ENCODE data around the gene STX5.
"Not testable (repeated sequence)": the region's sequence is repeated elsewhere in the genome, so short reads cannot be mapped to it uniquely, and the experiment has no call there.

Gene STX5

DNA sequence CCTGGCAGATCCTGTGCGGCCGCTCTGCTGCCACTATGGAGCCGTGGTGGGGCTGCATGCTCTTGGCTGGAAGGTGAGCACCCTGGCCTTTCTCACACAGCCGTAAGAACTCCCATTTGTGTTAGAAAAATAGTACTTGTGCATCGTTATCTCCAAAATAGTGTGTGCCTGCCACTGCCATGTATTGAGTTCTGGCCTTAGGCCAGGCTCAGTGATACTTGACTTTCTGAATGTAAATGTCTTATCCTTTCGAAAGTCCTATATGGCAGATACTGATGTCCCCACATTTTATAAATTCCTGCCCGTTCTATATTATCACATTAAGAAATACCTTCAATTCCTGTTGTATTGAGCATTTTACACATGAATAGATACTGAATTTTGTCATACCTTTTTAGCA is 49.1 kb downstream of the STX5 start:
- DNase-seq (ENCODE audit: low read depth), result no peak

GRCh38 chr11:62778441-62778840 is 53.4 kb downstream of the STX5 start:
- no peak for DNase-seq (ENCODE audit: low read depth)

- DNase-seq (ENCODE audit: low read depth), result no peak
These were observed 54.5 kb downstream of the STX5 start for GRCh38 chr11:62777389-62777788.

- no peak for DNase-seq (ENCODE audit: low read depth)
These were observed 56.2 kb downstream of the STX5 start for GRCh38 chr11:62775646-62776045.

GRCh38 chr11:62774407-62774806 is 57.4 kb downstream of the STX5 start:
- DNase-seq (ENCODE audit: low read depth), result no peak

GRCh38 chr11:62771144-62772021 is 60.5 kb downstream of the STX5 start, which contains the start of gene TAF6L:
Gene TAF6L, plus strand, starts transcription at chr11:62771396. Its CDS starts 4,388 bp downstream, at chr11:62775784.
- DNase-seq (ENCODE audit: low read depth), result peak; percentile 94

- no peak for DNase-seq (ENCODE audit: low read depth)
These were observed 61.1 kb downstream of the STX5 start for GRCh38 chr11:62770778-62771143.

DNA sequence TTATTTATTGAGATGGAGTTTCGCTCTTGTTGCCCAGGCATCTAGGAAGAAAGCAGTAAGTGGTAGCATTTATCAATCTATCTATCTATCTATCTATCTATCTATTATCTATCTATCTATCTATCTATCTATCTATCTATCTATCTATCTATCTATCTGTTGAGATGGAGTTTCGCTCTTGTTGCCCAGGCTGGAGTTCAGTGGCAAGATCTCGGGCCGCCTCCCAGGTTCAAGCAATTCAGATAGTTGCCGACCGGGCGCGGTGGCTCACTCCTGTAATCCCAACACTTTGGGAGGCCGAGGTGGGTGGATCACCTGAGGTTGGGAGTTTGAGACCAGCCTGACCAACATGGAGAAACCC is 71.0 kb downstream of the STX5 start:
- not testable (repeated sequence) for DNase-seq (ENCODE audit: low read depth)

DNA sequence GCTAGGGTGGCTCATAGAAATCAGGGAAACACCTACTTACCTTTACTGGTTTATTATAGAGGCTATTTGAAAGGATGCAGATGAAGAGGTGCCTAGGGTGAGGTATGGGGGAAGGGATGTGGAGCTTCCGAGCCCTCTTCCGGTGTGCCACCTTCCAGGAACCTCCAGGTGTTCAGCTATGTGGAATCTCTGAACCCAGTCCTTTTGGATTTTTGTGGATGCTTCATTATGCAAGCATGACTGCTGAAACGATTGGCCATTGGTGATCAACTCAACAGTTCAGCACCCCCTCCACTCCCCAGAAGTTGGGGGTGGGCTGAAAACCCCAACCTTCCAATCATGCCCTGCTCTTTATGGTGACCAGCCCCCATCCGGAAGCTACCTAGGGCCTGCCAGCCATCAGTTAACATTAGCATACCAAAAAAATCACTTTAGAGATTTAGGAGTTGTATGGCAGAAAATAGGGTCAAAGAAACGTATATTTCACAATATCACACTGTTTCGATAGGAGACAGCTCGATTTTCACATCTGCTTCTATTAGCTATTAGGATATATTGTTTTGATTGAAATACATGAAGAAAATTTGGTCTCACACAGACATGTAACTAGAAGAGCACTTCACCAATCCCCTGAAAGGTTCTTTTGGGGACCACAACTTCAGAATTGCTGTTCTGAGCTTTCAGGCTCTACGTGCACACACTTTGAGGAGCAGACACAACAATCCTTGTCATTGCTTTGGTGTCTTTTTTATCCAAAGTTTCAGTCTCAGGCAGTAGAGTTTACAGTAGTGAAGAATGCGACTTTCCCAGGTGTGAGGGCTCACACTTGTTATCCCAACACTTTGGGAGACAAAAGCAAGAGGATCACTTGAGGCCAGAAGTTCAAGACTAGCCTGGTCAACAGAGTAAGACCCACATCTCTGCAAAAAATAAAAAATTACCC is 73.7 kb downstream of the STX5 start:
- no peak for DNase-seq (ENCODE audit: low read depth)
